IMR-90 (cell line): ENCODE results near the gene MRPS18A. TPM values are rescaled to one million over a fixed set of nuclear protein-coding genes. Genes with fewer than 3 reads are reported as not detected.

Experiments
- ATAC-seq: fragments of 200-7000 bp; cut with Tn5 transposase; 2 replicates; pipeline ENCODE4 v1.9.1; 2020; ENCODE audit warnings: low read depth, mild to moderate bottlenecking, moderate library complexity
- BruUV-seq: library from RNA; stranded (reverse); fragments of 400-500 nt; replicated peaks from 2 replicates; lab custom pipeline; 2021; lab: Mats Ljungman, UMichigan
- CTCF ChIA-PET: fragments of 300-600 bp; formaldehyde crosslinking; extraction: SDS; loops from one replicate; lab custom pipeline; 2021; ENCODE audit warnings: antibody characterized with exemption; lab: Yijun Ruan, JAX
- POLR2A ChIA-PET: fragments of 300-600 bp; sonication (Branson Sonifier 250); formaldehyde crosslinking; loops from one replicate; lab custom pipeline; 2022; ENCODE audit warnings: antibody characterized with exemption; ENCODE audit not compliant: unreplicated experiment; lab: Charles Lee
- DNase-seq: peaks from one replicate; pipeline ENCODE4 v3.0.0; 2013
- H2AFZ ChIP-seq: replicated peaks from 2 replicates; pipeline ENCODE3; 2013; ENCODE audit warnings: low read length, mild to moderate bottlenecking; ENCODE audit not compliant: poor library complexity
- H2AK5ac ChIP-seq: 2 replicates; pipeline ENCODE4 v1.6.1; 2013; ENCODE audit warnings: low read depth, low read length, inconsistent platforms
- H2AK9ac ChIP-seq: replicated peaks from 2 replicates; pipeline ENCODE3; 2013; ENCODE audit warnings: mild to moderate bottlenecking, low read depth, low read length, moderate library complexity; ENCODE audit not compliant: poor library complexity
- H2BK120ac ChIP-seq: 2 replicates; pipeline ENCODE4 v1.6.1; 2013; ENCODE audit warnings: low read depth, low read length, inconsistent platforms
- H2BK15ac ChIP-seq: 3 replicates; pipeline ENCODE4 v1.6.1; 2013; ENCODE audit warnings: low read depth, low read length, inconsistent platforms
- H2BK20ac ChIP-seq: 2 replicates; pipeline ENCODE4 v1.6.1; 2013; ENCODE audit warnings: low read depth, mild to moderate bottlenecking, inconsistent platforms, low read length, moderate library complexity
- H2BK5ac ChIP-seq: 2 replicates; pipeline ENCODE4 v1.6.1; 2013; ENCODE audit warnings: mild to moderate bottlenecking, low read depth, low read length, inconsistent platforms; ENCODE audit not compliant: poor library complexity, severe bottlenecking
- H3K14ac ChIP-seq: replicated peaks from 2 replicates; pipeline ENCODE4 v1.6.1; 2013; ENCODE audit warnings: low read depth, low read length, inconsistent platforms
- H3K18ac ChIP-seq: 2 replicates; pipeline ENCODE4 v1.6.1; 2013; ENCODE audit warnings: low read depth, low read length, control low read depth
- H3K23ac ChIP-seq: 2 replicates; pipeline ENCODE4 v1.6.1; 2013; ENCODE audit warnings: low read depth, low read length, inconsistent platforms
- H3K27ac ChIP-seq: 2 replicates; pipeline ENCODE4 v1.5.1; 2013; ENCODE audit warnings: mild to moderate bottlenecking, control low read depth, low read length; ENCODE audit not compliant: insufficient read depth
- H3K27me3 ChIP-seq: 2 replicates; pipeline ENCODE4 v1.6.1; 2013; ENCODE audit warnings: low read length; ENCODE audit not compliant: control insufficient read depth, insufficient read depth
- H3K36me3 ChIP-seq: 2 replicates; pipeline ENCODE4 v1.6.1; 2013; ENCODE audit warnings: low read length, mixed read lengths; ENCODE audit not compliant: control insufficient read depth, insufficient read depth
- H3K4ac ChIP-seq: 2 replicates; pipeline ENCODE4 v1.6.1; 2013; ENCODE audit warnings: low read depth, low read length, inconsistent platforms
- H3K4me1 ChIP-seq: 2 replicates; pipeline ENCODE4 v1.6.1; 2013; ENCODE audit warnings: low read length, mixed read lengths; ENCODE audit not compliant: control insufficient read depth, insufficient read depth
- H3K4me2 ChIP-seq: 2 replicates; pipeline ENCODE4 v1.6.1; 2013; ENCODE audit warnings: low read depth, mild to moderate bottlenecking, control low read depth, low read length, moderate library complexity
- H3K4me3 ChIP-seq: 2 replicates; pipeline ENCODE4 v1.5.1; 2013; ENCODE audit warnings: low read depth, mild to moderate bottlenecking, control low read depth, low read length, moderate library complexity; ENCODE audit not compliant: insufficient read depth
- H3K56ac ChIP-seq: 2 replicates; pipeline ENCODE4 v1.6.1; 2013; ENCODE audit warnings: low read length, inconsistent platforms; ENCODE audit not compliant: insufficient read depth; ENCODE audit errors: extremely low read depth
- H3K79me1 ChIP-seq, 2 experiments: 2 replicates each; pipeline ENCODE4 v1.6.1; 2013; ENCODE audit warnings: low read length in 2 of 2, inconsistent platforms in 1 of 2, low read depth in 1 of 2
- H3K9ac ChIP-seq: 2 replicates; pipeline ENCODE4 v1.6.1; 2013; ENCODE audit warnings: low read depth, low read length, control low read depth
- H3K9me1 ChIP-seq: 2 replicates; pipeline ENCODE4 v1.6.1; 2013; ENCODE audit warnings: low read length, inconsistent platforms; ENCODE audit not compliant: insufficient read depth
- H3K9me3 ChIP-seq: 2 replicates; pipeline ENCODE4 v1.6.1; 2013; ENCODE audit warnings: low read length; ENCODE audit not compliant: control insufficient read depth, insufficient read depth
- H4K20me1 ChIP-seq: 2 replicates; pipeline ENCODE4 v1.6.1; 2013; ENCODE audit warnings: low read length, inconsistent platforms; ENCODE audit not compliant: insufficient read depth
- H4K5ac ChIP-seq: 2 replicates; pipeline ENCODE4 v1.6.1; 2013; ENCODE audit warnings: mild to moderate bottlenecking, low read depth, low read length, control low read depth
- H4K8ac ChIP-seq, 2 experiments: 2 replicates each; pipeline ENCODE4 v1.6.1; 2013; ENCODE audit warnings: low read depth in 2 of 2, low read length in 2 of 2, control low read depth in 1 of 2, inconsistent platforms in 1 of 2
- H4K91ac ChIP-seq: 2 replicates; pipeline ENCODE4 v1.6.1; 2013; ENCODE audit warnings: low read depth, low read length, inconsistent platforms; ENCODE audit not compliant: insufficient read depth
- BHLHE40 ChIP-seq: fragments of 150-350 bp; IDR thresholded peaks from 2 replicates; pipeline ENCODE4 v1.6.1; 2016; ENCODE audit warnings: mild to moderate bottlenecking, low read depth, low read length
- CEBPB ChIP-seq: IDR thresholded peaks from 2 replicates; pipeline ENCODE4 v1.6.1; 2012; ENCODE audit warnings: low read depth, low read length, improper control_type of control experiment
- CHD1 ChIP-seq: IDR thresholded peaks from 2 replicates; pipeline ENCODE4 v1.6.1; 2012; ENCODE audit warnings: low read depth, low read length, improper control_type of control experiment
- FOS ChIP-seq: fragments of 150-350 bp; IDR thresholded peaks from 2 replicates; pipeline ENCODE4 v1.6.1; 2016; ENCODE audit warnings: low read depth, low read length
- MAZ ChIP-seq: IDR thresholded peaks from 2 replicates; pipeline ENCODE4 v1.6.1; 2012; ENCODE audit warnings: low read depth, mild to moderate bottlenecking, low read length, improper control_type of control experiment, moderate library complexity, borderline replicate concordance
- MXI1 ChIP-seq: IDR thresholded peaks from 2 replicates; pipeline ENCODE4 v1.6.1; 2012; ENCODE audit warnings: low read depth, mild to moderate bottlenecking, low read length, moderate library complexity, borderline replicate concordance
- RAD21 ChIP-seq: IDR thresholded peaks from 2 replicates; pipeline ENCODE4 v1.6.1; 2012; ENCODE audit warnings: low read length, improper control_type of control experiment
- SMC3 ChIP-seq: fragments of 150-350 bp; IDR thresholded peaks from 2 replicates; pipeline ENCODE4 v1.6.1; 2016; ENCODE audit warnings: low read depth, mild to moderate bottlenecking, antibody characterized with exemption, low read length, moderate library complexity
- WGBS, 2 experiments: methylation state at CpG; one replicate each; pipeline versions ENCODE4 v1.1.5 to v1.1.7; 2013; ENCODE audit warnings: missing lambda C conversion rate in 2 of 2; ENCODE audit not compliant: insufficient read length in 1 of 2; ENCODE audit errors: extremely low coverage in 2 of 2; 5-methylcytosine and 5-hydroxymethylcytosine counted together
- dilution Hi-C: fragments of 300-500 bp; cut with HindIII; formaldehyde crosslinking; loops from one replicate; pipeline ENCODE4 v1.14.3; 2018; ENCODE audit warnings: low sequenced_read_pairs; ENCODE audit not compliant: unreplicated experiment
- in situ Hi-C: fragments of 300-500 bp; cut with MboI; formaldehyde crosslinking; loops from 3 replicates; pipeline ENCODE4 v1.14.3; 2019; ENCODE audit warnings: low sequenced_read_pairs, inconsistent platforms, mixed read lengths
- intact Hi-C: fragments of 100-400 bp; cut with micrococcal nuclease; formaldehyde crosslinking; loops from 2 replicates; pipeline ENCODE4 v1.10.0; 2022
- polyA plus RNA-seq, 3 experiments: library from polyadenylated mRNA; depleted of rRNA; stranded (reverse); fragments of >200 nt; gene quantifications; 2 replicates each; pipeline ENCODE4 v1.2.3, GENCODE V29; 2012; ENCODE audit warnings: low replicate concordance in 1 of 3
- total RNA-seq: library from RNA; depleted of rRNA; stranded (reverse); fragments of >200 nt; gene quantifications from 2 replicates; pipeline ENCODE4 v1.2.3, GENCODE V29; 2012
- TF ChIP-seq, protein P1 (sequence below): conservative IDR thresholded peaks from 2 replicates; pipeline ENCODE4 v1.5.1; 2012; ENCODE audit warnings: mild to moderate bottlenecking, low read depth, low read length, improper control_type of control experiment
- TF ChIP-seq, protein P2 (sequence below): fragments of 150-350 bp; IDR thresholded peaks from 2 replicates; pipeline ENCODE4 v1.6.1; 2017; ENCODE audit warnings: mild to moderate bottlenecking, antibody characterized with exemption, low read length, low read depth

Gene MRPS18A
- total and polyA plus RNA-seq, 2 of the 4 experiments (the other 2 are of a cell fraction) = 47.0 to 56.6 TPM

DNA sequence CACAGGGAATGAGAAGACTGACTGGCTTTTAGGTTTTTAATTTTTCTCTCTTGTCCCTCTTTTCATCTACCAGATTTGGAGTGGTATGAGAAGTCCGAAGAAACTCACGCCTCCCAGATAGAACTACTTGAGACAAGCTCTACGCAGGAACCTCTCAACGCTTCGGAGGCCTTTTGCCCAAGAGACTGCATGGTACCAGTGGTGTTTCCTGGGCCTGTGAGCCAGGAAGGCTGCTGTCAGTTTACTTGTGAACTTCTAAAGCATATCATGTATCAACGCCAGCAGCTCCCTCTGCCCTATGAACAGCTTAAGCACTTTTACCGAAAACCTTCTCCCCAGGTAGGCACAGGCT is 51.3 kb downstream of the MRPS18A start:
- Histone ChIP-seq H4K8ac (peak overlapping the region; percentile 86 to 100), H4K91ac (peak overlapping the region; percentile 77), H3K4me3 (peak overlapping the region; percentile 79), H3K4me1 (peaks cover 7% of the 10 kb centered on the region), H3K9me3 (no peaks in the 10 kb centered on the region), H2BK15ac (0 out of 3 replicates have a peak overlapping the region, but pooled peaks have one; percentile 7), H4K5ac (peak overlapping the region; percentile 52), H2BK20ac (no peak overlapping the region), H2AK5ac (peak overlapping the region; percentile 41), H2AFZ (peak overlapping the region; percentile 96), H3K27ac (peak overlapping the region; percentile 84), H2BK120ac (no peak overlapping the region), H3K14ac (peak overlapping the region; percentile 77), H3K23ac (peak overlapping the region; percentile 61), H3K79me1 (peaks cover 27 to 43% of the 10 kb centered on the region in 2 experiments), H3K9ac (peak overlapping the region; percentile 95), H3K36me3 (peaks cover 20% of the 10 kb centered on the region), H3K27me3 (no peaks in the 10 kb centered on the region), H3K56ac (peak overlapping the region; percentile 61), H2BK5ac (peak overlapping the region; percentile 29), H3K4me2 (peak overlapping the region; percentile 100), H4K20me1 (peaks cover 17% of the 10 kb centered on the region), H3K9me1 (peaks cover 12% of the 10 kb centered on the region), H2AK9ac (peak overlapping the region; percentile 71), H3K4ac (peak overlapping the region; percentile 65), H3K18ac (peak overlapping the region; percentile 38; the same call in 1 of the 2 replicates)
- ChIA-PET POLR2A (no interaction called here), CTCF (no interaction called here)
- intact Hi-C loops (no loop called here), dilution Hi-C loops (no loop called here), in situ Hi-C loops (no loop called here)
- no CpG with 5 or more reads among the region's 7 CpGs for WGBS, 2 experiments
- ATAC-seq (peak; percentile 10; the same call in 1 of the 2 replicates), DNase-seq (peak; percentile 11)
- no peak for TF ChIP-seq MAZ
- no peak for TF ChIP-seq RAD21
- TF ChIP-seq, protein P1, sequence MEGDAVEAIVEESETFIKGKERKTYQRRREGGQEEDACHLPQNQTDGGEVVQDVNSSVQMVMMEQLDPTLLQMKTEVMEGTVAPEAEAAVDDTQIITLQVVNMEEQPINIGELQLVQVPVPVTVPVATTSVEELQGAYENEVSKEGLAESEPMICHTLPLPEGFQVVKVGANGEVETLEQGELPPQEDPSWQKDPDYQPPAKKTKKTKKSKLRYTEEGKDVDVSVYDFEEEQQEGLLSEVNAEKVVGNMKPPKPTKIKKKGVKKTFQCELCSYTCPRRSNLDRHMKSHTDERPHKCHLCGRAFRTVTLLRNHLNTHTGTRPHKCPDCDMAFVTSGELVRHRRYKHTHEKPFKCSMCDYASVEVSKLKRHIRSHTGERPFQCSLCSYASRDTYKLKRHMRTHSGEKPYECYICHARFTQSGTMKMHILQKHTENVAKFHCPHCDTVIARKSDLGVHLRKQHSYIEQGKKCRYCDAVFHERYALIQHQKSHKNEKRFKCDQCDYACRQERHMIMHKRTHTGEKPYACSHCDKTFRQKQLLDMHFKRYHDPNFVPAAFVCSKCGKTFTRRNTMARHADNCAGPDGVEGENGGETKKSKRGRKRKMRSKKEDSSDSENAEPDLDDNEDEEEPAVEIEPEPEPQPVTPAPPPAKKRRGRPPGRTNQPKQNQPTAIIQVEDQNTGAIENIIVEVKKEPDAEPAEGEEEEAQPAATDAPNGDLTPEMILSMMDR = no peak
- no peak for TF ChIP-seq CHD1
- TF ChIP-seq FOS = no peak
- no peak for TF ChIP-seq SMC3
- no peak for TF ChIP-seq MXI1
- TF ChIP-seq CEBPB = no peak
- TF ChIP-seq BHLHE40 = no peak
- TF ChIP-seq, protein P2, sequence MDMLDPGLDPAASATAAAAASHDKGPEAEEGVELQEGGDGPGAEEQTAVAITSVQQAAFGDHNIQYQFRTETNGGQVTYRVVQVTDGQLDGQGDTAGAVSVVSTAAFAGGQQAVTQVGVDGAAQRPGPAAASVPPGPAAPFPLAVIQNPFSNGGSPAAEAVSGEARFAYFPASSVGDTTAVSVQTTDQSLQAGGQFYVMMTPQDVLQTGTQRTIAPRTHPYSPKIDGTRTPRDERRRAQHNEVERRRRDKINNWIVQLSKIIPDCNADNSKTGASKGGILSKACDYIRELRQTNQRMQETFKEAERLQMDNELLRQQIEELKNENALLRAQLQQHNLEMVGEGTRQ = no peak
- TSS peak; percentile 63 for BruUV-seq
